Vagina (tissue), 2 donors: ENCODE data around the gene C6orf47.

ENCODE experiments used
- POLR2A ChIP-seq, 2 donors: fragments of 450-650 bp; IDR thresholded peaks; one replicate each; pipeline ENCODE4 v1.6.1; 2017; ENCODE audit warnings: antibody characterized with exemption in 2 of 2, mild to moderate bottlenecking in 2 of 2, moderate library complexity in 2 of 2
- POLR2AphosphoS5 ChIP-seq, 2 donors: sonication (generic); formaldehyde crosslinking; IDR thresholded peaks; one replicate each; pipeline ENCODE4 v1.9.0; 2017; ENCODE audit warnings: antibody characterized with exemption in 2 of 2, mild to moderate bottlenecking in 2 of 2, low read depth in 1 of 2; ENCODE audit not compliant: insufficient read depth in 1 of 2

GRCh38 chr6:31665501-31666336, 5.1 kb upstream of the C6orf47 start, which contains the start of gene CSNK2B:
- TF ChIP-seq POLR2AphosphoS5 (IDR thresholded peaks at IDR 0.05; ENCODE audit: insufficient read depth in 1 of 2, low read depth in 1 of 2) (peak; percentile 94 to 97), POLR2A (IDR thresholded peaks at IDR 0.05) (peak; percentile 73 to 83)
